GM18517 (cell line): ENCODE measurements around the gene CTCFL.

Experiments used
- ATAC-seq: cut with Tn5 transposase; IDR thresholded peaks from one replicate; pipeline ENCODE4 v1.9.1; 2021; ENCODE audit warnings: mild to moderate bottlenecking, moderate library complexity; ENCODE audit not compliant: unreplicated experiment

The CTCFL gene

DNA sequence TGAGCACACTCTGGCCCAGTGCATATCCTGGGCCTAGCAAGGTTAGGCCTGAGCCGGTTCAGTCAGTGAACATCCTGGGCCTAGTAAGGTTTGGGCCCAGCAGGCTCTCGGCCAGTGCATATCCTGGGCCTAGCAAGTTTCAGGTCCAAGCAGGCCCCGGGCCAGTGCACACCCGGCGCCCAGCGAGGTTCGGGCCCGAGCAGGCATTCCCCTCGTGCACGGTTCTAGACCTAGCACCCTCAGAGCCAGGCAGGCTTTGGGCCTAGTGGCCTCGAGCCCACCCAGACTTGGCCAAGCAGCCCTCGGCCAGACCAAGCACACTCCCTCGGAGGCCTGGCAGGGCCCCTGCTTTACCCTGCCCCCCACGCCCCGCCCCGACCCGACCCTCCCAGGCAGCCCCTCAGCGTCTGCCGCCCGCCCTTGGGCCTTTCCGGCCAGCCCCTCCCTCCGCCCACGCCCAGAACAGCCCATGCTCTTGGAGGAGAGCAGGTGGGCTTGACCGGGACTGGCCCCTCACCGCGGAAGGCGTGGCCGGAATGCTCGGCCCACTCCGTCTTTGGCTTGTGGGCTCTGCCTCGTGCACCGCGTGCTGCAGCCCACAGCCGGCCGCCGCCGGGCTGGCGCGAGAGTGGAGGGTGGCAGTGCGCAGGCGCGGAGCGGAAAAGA lies at the start of gene CTCFL:
TSS of gene CTCFL (minus strand) at position 630 of the 666 bp plus-strand sequence. CDS start 935 bp downstream, outside the sequence.
- ATAC-seq = no peak

- no peak for ATAC-seq
Observed at GRCh38 chr20:57573894-57574293, 49.0 kb upstream of the CTCFL start.

DNA sequence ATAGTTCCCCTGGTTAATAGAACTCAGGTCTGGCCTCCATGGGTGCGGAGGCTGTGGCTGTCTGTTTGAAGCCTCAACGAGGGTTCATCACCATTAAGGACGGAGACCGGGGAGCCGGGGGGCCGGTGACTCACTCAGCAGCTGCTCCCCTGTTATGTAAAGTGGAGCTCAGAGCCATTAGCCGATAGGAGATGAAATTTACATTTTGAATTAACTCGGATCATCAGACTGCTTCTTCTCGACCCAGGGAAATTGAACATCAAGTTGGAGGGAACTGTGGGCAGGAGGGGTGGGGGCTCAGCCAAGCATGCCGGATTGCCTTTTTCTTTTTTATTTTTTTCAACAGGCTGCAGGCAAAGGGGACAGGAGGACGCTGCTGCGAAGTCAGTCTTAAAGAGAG lies 48.3 kb upstream of the CTCFL start:
- ATAC-seq = no peak

DNA sequence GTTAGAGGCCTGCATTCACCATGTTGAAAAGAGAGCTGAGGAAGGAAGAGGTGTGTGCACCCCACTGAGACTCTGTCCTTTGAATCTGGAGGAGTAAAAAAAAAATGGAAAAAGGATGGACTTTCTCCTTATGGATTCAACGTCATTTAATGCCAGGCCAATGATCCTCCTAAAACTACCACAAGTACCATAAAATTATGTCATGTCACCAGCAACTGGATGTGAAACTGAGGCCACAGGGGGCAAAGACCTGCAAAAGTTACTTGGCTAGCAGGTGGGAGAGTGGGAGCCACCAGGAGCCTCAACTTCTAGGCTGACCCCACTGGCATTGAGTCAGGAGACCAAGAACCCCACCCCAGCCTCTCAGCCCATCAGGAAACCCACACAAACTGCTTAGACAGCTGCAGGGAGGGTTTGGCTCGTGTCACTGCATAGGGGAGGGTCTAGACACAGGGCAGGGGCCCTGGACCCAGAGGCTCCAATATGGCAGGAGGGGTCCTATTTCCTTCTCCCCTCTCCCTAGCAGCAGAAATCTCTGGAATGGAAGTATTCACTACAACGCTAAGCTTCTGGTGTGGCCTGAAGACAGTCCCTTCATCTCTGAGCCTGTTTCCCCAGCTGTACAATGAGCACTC lies 47.0 kb upstream of the CTCFL start:
- no peak for ATAC-seq

- no peak for ATAC-seq
Observed at GRCh38 chr20:57570920-57571319, 46.0 kb upstream of the CTCFL start.

DNA sequence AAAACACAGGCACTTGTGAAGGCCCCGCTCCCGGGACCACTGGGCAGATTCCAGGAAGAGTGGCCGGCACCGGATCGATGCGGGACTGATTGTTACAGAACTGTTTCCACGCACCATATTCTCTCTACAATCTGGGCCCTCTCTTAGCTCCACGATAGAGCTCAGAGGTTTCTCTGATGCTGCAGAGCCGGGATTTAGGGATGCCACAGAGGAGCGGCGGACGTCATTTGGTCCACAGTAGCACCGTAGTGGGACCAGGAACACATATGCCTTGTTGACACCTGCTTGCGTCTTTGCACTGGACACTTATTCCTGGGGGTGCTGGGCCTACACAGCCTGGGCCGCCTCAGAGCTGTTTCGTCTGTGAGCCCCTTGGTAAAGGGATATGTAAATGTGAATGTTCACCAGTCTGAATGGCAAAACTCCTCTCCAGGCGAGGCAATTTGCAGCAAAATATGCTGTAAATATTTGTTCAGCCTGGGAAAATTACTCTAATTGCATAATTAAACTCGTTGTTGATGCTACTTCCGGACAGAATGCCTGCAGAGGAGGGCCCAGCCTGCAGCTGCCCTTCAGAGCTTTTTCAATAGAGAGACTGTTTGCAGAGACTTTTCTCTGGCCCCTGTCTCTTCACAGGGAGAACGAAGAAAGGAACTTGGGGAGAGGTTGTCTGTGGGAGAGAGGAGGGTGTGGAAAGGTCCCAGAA lies 45.4 kb upstream of the CTCFL start:
- ATAC-seq = no peak

GRCh38 chr20:57568960-57569359 lies 44.0 kb upstream of the CTCFL start:
- ATAC-seq = no peak

DNA sequence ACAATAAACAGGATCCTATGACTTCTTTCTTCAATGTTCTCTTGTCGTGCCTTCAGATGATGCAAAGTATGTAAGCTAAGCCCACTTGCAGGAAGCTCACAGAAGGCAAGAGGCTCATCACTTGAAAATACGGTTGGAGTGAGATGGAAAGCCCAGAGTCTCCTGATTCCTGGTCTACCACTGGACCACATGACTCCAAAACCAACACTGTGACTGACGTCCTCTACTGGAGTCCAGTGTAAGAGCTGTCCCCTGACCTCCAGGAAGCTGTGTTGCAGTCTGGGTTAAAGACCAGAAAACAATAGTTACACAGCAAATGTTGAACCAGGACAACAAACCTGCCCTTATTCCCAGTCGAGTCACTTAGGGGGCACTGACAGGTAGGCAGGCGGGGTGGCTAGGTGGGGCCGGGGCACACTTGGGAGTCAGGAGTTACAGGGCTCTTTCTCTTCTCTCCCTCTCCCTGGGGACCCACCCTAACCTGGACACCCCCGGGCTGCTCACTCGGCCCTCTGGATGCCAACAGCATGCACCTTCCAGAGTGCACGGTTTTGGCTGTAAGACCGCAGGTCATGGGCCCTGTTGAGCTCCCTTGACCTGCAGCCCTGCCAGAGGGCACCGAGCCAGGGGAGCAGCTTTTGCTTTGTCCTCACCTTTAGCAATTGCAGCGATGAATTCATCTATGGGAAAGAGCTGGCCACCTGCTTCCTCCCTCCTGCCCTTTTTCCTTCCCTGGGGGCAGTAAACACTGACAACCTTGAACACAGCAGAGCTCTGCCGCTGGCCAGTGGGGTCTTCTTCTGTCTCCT lies 43.4 kb upstream of the CTCFL start:
- no peak for ATAC-seq

- ATAC-seq = no peak
Observed at GRCh38 chr20:57567471-57568079, 42.6 kb upstream of the CTCFL start.

GRCh38 chr20:57566803-57567459 lies 42.0 kb upstream of the CTCFL start:
- no peak for ATAC-seq

GRCh38 chr20:57566399-57566798 lies 41.5 kb upstream of the CTCFL start:
- no peak for ATAC-seq

GRCh38 chr20:57564951-57565642 lies 40.2 kb upstream of the CTCFL start:
- ATAC-seq = no peak

DNA sequence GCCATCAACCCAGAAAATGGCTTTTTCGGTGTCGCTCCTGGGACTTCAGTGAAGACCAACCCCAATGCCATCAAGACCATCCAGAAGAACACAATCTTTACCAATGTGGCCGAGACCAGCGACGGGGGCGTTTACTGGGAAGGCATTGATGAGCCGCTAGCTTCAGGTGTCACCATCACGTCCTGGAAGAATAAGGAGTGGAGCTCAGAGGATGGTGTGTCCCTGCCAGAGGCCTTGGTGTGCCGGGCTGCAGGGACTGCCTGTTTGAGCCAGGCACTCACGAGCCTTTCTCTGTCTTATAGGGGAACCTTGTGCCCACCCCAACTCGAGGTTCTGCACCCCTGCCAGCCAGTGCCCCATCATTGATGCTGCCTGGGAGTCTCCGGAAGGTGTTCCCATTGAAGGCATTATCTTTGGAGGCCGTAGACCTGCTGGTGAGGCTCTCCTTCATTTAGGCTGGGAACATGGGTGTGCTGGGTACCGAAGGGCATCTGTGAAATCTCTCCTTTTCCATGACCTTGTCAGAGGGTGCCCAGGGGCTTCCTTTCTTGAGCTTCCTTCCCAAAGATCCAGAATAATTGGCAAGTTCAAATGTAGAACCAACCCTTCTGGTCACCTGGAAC lies 39.4 kb upstream of the CTCFL start:
- no peak for ATAC-seq

- no peak for ATAC-seq
Observed at GRCh38 chr20:57563522-57563921, 38.6 kb upstream of the CTCFL start.

DNA sequence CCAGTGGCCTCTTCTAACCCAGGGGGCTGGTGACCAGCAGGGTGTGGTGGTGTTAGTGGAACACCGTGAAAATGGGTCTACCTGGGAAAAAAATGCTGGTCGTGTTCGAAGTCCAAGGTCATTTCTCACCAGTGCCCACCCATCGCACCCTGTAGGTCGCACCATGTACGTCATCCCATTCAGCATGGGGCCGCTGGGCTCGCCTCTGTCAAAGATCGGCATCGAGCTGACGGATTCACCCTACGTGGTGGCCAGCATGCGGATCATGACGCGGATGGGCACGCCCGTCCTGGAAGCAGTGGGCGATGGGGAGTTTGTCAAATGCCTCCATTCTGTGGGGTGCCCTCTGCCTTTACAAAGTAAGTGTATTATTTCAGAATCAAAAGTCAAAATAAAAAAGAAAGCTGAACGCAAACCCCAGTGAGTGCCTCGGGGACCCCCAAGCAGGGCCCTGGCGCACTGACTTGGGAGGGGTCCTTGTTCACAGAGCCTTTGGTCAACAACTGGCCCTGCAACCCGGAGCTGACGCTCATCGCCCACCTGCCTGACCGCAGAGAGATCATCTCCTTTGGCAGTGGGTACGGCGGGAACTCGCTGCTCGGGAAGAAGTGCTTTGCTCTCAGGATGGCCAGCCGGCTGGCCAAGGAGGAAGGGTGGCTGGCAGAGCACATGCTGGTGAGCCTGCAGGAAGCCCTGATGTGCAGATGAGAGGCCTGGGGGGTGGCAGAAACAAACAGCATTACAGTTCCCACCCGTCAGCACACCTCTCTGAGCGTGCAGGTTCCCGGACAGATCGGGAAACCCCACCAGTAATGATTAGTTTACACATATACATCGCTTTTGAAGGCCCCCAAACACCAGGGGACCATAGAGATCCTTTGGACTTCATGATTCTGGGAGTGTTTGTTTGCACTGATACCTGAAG lies 37.9 kb upstream of the CTCFL start:
- no peak for ATAC-seq

DNA sequence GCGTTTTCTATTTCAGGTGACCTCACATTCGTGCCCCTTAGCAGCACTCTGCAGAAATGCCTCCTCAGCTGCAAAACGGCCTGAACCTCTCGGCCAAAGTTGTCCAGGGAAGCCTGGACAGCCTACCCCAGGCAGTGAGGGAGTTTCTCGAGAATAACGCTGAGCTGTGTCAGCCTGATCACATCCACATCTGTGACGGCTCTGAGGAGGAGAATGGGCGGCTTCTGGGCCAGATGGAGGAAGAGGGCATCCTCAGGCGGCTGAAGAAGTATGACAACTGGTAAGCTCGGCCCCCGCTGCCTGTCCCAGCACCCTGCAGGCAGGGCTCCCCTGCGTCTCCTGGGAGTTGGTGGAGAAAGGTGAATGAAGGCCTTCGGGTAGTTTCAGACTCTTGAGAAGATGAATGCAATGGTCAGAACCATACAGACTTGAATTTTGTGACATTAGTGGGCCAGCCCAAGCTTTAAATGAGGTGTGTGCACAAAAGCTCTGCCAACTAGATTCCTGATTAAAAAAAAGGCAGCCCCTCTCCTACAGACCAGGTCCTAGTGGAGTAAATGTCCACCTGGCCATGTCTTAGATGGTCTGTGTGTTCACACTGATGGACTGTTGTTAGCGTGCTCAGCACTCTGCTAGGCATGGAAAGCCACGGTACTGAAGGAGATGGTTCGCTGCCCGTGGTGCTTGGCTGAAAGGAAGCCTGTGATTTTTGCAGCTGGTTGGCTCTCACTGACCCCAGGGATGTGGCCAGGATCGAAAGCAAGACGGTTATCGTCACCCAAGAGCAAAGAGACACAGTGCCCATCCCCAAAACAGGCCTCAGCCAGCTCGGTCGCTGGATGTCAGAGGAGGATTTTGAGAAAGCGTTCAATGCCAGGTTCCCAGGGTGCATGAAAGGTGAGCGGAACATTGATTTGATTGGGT lies 36.7 kb upstream of the CTCFL start:
- ATAC-seq = no peak
